ENCODE results near the gene CES5A.
"Not testable (repeated sequence)": the region's sequence is repeated elsewhere in the genome, so short reads cannot be mapped to it uniquely, and the experiment has no call there.

The CES5A gene

GRCh38 chr16:55825115-55825728 is 50.0 kb downstream of the CES5A start:
- DNase-seq = no peak

DNA sequence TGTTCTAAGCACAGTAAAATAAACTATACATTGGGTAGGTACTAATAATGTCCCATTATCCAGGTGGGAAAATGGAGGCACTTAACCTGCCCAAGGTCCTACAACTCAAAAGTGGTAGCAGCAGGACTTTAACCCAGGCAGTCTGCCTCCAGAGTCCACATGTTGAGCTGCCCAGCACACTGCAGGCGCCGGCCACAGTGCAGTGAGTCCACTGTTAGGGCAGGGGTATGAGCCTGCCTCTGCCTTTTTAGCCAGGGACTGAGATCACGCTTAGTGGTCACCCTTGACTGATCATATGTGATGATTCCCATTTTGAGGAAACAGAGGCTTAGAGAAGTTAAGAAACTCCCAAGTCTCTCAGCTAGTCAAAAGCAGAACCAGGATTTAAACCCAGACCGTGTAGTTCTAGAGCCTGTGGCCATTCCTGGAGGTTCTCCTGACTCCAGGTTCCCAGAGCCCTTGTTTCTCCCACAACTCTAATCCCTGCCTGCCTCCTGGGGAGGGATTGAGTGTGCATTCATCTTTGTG is 50.6 kb downstream of the CES5A start:
- DNase-seq = no peak

GRCh38 chr16:55822280-55822810 is 52.8 kb downstream of the CES5A start:
- DNase-seq = no peak

- DNase-seq = no peak
Observed at GRCh38 chr16:55821210-55821609, 54.0 kb downstream of the CES5A start.

DNA sequence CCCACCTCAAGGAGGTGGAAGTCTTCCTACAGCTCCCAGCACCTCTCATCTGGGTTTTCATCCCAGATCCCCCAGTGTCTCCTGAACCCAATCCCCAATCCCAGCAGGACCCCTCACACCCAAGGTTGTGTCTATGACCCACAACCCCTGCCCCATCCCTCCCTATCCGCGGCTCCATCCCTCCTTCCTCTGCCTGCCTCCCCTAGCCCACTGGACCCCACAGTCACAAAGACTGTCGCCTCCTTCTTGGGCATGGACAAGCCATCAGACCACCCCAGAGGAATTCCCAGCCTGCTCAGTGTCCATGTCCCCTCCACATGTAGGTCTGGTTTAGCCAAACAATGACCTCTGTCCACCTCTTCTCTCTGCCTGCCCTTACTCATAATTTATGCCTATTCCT is 54.6 kb downstream of the CES5A start:
- no peak for DNase-seq

GRCh38 chr16:55817236-55817912 is 57.8 kb downstream of the CES5A start:
- no peak for DNase-seq

GRCh38 chr16:55816222-55816621 is 59.0 kb downstream of the CES5A start:
- DNase-seq = not testable (repeated sequence)

- DNase-seq = no peak
Observed at GRCh38 chr16:55815320-55815719, 59.9 kb downstream of the CES5A start.

DNA sequence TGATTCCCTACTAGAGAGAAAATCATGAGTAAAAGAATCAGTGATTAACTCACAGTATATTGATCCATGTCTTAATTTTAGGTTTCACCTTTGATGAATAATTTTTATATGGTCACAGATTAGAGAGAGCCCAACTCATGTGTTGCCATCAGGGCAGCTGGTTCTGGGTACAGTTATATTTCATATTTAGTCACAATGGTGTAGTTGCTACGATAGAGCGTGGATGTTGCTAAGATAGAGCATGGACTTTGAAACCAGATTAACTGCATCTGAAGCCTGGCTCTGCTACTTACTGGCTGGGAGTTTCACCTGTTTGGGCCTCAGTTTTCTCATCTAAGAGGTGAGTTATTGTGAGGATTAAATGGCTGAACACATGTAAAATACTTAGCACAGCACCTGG is 61.0 kb downstream of the CES5A start:
- DNase-seq = not testable (repeated sequence)

DNA sequence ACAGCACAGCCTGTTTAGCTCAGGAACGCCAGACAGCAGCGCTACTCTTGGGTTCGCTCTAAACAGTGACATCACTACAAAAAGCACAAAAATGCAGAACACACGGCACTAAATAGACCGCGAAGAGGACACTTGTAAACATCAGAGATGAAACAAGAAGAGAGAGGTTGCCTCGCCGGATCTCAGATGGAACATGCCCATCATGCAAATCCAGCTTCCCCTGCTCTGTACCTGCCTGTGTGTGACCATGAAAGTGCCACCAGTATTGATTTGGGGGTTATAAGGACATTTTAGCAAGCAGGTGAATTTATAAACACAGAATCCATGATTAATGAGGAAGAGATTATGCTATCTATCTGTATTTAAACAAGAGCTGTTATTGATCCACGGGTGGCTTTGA is 61.4 kb downstream of the CES5A start:
- not testable (repeated sequence) for DNase-seq

GRCh38 chr16:55812951-55813350 is 62.2 kb downstream of the CES5A start:
- DNase-seq = no peak

DNA sequence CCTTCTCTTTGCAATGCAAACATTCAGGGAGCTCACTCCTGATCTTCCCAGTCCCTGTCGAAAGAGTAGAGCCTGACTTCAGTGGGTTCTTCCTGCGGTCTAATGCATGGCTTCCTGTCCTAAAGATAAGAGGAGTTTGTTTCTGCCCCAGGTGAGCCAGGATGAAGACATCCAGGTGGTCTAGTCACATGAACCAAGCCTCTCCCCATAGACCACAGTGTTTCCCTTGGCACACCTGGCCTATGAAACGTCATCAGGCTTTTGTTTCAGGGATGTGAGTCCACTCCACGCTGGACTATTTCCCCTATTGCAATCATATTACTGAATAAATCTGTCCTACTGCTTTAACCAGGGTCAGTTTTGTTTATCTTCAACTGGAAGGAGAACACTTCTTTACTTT is 63.4 kb downstream of the CES5A start:
- no peak for DNase-seq

DNA sequence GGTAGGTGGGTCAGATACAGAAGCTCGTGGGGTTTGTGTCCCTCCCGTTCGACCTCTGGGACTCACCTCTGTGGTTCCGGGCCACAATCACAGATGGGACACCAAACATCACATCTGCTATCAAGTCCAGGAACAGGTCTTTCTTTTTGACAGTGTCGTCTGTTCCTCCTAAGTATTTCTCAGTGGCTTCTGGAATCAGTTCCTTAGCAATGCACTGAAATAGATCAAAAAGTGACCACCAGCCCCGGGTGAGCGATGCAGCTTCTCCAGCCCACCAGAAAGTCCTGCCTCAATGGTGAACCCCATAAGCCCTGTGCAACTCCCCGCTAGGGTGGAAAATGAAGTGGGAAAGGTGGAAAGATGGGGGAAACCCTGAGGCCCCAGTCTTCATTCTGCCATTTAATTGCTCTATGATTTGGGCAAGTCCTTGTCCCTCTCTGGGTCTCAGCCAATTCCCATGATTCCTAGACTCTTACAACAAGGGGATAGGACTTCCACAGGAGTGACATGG is 64.7 kb downstream of the CES5A start:
- DNase-seq = no peak

GRCh38 chr16:55809851-55810250 is 65.3 kb downstream of the CES5A start:
- DNase-seq = no peak

DNA sequence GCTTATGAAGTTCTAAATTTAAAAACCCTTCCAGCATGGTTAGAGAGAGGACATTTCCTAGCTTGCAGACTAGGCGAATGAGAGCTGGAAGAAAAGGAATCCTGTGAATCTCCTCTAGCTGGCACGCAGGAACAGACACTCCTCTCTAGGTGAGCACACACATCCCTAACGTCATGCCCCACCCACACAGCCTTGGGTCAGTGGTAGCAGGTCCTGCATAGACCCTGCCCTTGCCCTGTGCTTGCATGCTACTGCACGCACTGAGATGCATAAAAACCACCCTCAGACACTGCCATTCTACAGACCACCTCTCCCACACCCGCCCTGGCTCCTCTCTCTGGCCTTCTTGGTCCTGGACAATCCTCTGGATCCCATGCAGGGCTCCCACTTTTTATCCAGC is 65.8 kb downstream of the CES5A start:
- no peak for DNase-seq

DNA sequence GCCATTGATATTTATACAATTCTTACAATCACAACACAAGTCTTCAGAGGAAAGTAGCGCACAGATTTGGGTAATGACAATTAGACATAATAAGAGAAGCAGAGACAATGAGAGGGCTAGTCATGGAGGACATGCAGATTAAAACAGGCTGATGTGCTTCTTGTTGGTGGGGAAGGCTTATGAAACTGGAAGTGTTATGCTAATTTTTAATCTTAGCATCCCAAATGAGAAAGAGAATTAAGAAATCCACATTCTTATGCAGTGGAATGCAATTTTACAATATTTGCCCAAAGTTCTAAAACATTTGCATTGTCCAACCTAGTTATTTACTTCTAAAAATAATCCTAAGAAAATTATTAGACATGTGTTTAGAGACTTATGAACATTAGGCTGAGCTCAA is 66.9 kb downstream of the CES5A start:
- not testable (repeated sequence) for DNase-seq

- not testable (repeated sequence) for DNase-seq
Observed at GRCh38 chr16:55805104-55805503, 70.1 kb downstream of the CES5A start.

GRCh38 chr16:55803681-55804080 is 71.5 kb downstream of the CES5A start:
- DNase-seq = not testable (repeated sequence)
